ENCODE results near the gene TOM1.
"Not testable (repeated sequence)": the region's sequence is repeated elsewhere in the genome, so short reads cannot be mapped to it uniquely, and the experiment has no call there.

The TOM1 gene

DNA sequence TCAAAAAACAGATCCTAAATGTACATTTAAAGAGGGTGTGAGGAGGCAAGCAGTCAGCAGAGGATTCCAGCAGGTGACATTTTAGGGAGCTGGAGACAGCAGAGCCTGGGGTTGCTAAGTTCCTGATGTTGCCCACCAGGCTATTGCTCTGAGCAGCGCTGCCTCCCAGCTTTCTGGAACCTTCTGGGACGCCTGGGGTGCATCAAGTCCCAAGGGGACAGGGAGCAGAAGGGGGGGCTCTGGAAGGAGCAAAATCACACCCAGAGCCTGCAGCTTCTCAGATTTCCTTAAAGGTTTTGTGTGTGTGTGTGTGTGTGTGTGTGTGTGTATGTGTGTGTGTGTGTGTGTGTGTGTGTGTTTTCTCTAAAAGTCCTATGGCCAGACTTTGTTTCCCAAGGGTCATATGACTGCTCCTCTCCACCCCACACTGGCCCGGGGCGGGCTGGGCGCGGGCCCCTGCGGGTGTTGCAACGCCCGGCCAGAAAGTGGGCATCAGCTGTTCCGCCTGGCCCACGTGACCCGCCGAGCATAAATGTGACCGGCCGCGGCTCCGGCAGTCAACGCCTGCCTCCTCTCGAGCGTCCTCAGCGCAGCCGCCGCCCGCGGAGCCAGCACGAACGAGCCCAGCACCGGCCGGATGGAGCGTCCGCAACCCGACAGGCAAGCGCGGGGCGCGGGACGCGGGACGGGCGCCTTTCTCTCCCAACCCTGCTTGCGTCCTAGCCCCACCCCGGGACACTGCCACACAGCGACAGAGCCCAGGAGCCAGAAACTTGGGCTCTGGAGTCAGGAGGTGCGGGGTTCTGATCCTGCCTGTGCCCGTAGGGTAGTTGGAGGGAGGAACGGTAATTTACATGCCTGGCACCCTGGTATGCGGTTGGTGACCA lies 81.1 kb downstream of the TOM1 start, which contains the start of gene HMOX1:
TSS of gene HMOX1 (plus strand) at position 560 of the 887 bp plus-strand sequence. CDS start at position 638, 78 bp downstream.
- Histone ChIP-seq H2AFZ (ENCODE audit: low read depth, low read length) (peak within 1 kb of the TSS; percentile 29), H3K27me3 (ENCODE audit: insufficient read depth, low read length) (peaks cover 10% of the 10 kb centered on the region), H3K4me1 (ENCODE audit: insufficient read depth, low read length) (peaks cover 30% of the 10 kb centered on the region), H3K4me3 (ENCODE audit: low read length) (peak within 1 kb of the TSS; percentile 48), H3K36me3 (ENCODE audit: insufficient read depth, low read length) (no peaks in the 10 kb centered on the region), H3K9me3 (ENCODE audit: low read length) (no peaks in the 10 kb centered on the region)

- Histone ChIP-seq H3K4me3 (ENCODE audit: low read length) (peak overlapping the region; percentile 48), H2AFZ (ENCODE audit: low read depth, low read length) (no peak overlapping the region), H3K4me1 (ENCODE audit: insufficient read depth, low read length) (peaks cover 28% of the 10 kb centered on the region), H3K36me3 (ENCODE audit: insufficient read depth, low read length) (no peaks in the 10 kb centered on the region), H3K27me3 (ENCODE audit: insufficient read depth, low read length) (peaks cover 10% of the 10 kb centered on the region), H3K9me3 (ENCODE audit: low read length) (no peaks in the 10 kb centered on the region)
Measured at GRCh38 chr22:35381424-35382009, 81.8 kb downstream of the TOM1 start.

DNA sequence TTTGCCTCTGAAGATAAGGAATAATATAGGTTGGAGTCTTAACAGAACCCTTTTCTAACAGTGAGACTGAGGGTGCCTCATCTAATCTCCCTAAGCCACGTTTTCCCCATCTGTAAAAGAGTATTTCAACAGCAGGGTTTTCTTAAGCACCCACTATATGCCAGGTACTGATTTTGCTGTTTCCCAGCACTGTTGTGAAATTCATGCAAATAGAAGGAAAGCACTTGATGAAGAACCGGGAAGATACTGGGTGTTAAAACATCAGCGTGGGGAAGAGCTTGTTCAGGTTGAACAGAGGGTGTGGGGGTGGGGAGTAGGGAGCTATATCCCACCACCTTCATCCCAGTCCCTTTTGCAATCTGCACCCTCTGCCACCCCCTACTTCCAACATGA lies 84.0 kb downstream of the TOM1 start:
- H3K4me3 ChIP-seq (ENCODE audit: low read length), result no peak overlapping the region
- H3K36me3 ChIP-seq (ENCODE audit: insufficient read depth, low read length), result no peaks in the 10 kb centered on the region
- no peaks in the 10 kb centered on the region for H3K9me3 ChIP-seq (ENCODE audit: low read length)
- H2AFZ ChIP-seq (ENCODE audit: low read depth, low read length), result no peak overlapping the region
- H3K4me1 ChIP-seq (ENCODE audit: insufficient read depth, low read length), result peaks cover 12% of the 10 kb centered on the region
- peaks cover 10% of the 10 kb centered on the region for H3K27me3 ChIP-seq (ENCODE audit: insufficient read depth, low read length)

DNA sequence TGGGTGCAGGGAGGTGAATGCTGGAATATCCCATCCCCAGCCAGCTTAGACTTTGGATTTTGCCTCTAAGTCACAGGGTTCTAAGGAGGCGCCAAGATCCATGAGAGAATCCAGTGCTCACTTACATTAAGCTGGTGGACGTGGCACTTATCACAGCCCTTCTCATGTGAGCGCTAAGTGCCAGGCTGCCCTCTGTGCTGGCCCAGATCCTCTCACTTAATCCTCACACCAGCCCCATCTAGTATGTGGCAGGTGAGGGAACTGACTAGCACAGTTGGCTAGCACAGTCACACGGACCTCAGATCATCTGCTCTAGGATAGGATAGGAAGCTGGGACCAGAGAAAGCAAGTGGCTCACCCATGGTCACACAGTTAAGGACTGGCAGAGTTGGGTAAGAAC lies 84.8 kb downstream of the TOM1 start:
- Histone ChIP-seq H3K36me3 (ENCODE audit: insufficient read depth, low read length) (no peaks in the 10 kb centered on the region), H3K4me1 (ENCODE audit: insufficient read depth, low read length) (peaks cover 11% of the 10 kb centered on the region)

GRCh38 chr22:35384975-35385588 lies 85.4 kb downstream of the TOM1 start:
- H3K9me3 ChIP-seq (ENCODE audit: low read length), result no peaks in the 10 kb centered on the region
- no peak overlapping the region for H3K4me3 ChIP-seq (ENCODE audit: low read length)
- H3K36me3 ChIP-seq (ENCODE audit: insufficient read depth, low read length), result no peaks in the 10 kb centered on the region
- H3K27me3 ChIP-seq (ENCODE audit: insufficient read depth, low read length), result peaks cover 10% of the 10 kb centered on the region
- no peak overlapping the region for H2AFZ ChIP-seq (ENCODE audit: low read depth, low read length)
- H3K4me1 ChIP-seq (ENCODE audit: insufficient read depth, low read length), result peaks cover 10% of the 10 kb centered on the region

More for the DNA sequence above, 84.8 kb downstream of the TOM1 start:
- Histone ChIP-seq H2AFZ (ENCODE audit: low read depth, low read length) (no peak overlapping the region), H3K27me3 (ENCODE audit: insufficient read depth, low read length) (peaks cover 10% of the 10 kb centered on the region), H3K4me3 (ENCODE audit: low read length) (no peak overlapping the region), H3K9me3 (ENCODE audit: low read length) (no peaks in the 10 kb centered on the region)

DNA sequence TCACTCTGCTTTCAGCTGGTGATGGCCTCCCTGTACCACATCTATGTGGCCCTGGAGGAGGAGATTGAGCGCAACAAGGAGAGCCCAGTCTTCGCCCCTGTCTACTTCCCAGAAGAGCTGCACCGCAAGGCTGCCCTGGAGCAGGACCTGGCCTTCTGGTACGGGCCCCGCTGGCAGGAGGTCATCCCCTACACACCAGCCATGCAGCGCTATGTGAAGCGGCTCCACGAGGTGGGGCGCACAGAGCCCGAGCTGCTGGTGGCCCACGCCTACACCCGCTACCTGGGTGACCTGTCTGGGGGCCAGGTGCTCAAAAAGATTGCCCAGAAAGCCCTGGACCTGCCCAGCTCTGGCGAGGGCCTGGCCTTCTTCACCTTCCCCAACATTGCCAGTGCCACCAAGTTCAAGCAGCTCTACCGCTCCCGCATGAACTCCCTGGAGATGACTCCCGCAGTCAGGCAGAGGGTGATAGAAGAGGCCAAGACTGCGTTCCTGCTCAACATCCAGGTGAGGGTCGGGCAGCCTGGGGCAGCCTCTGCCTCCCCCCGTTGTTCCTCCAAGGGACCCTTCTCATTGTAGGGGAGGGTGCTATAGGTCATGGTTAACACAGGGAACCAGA lies 87.1 kb downstream of the TOM1 start:
- Histone ChIP-seq H3K4me1 (ENCODE audit: insufficient read depth, low read length) (no peaks in the 10 kb centered on the region), H3K9me3 (ENCODE audit: low read length) (no peaks in the 10 kb centered on the region), H3K4me3 (ENCODE audit: low read length) (no peak overlapping the region), H3K27me3 (ENCODE audit: insufficient read depth, low read length) (peaks cover 4% of the 10 kb centered on the region), H2AFZ (ENCODE audit: low read depth, low read length) (no peak overlapping the region), H3K36me3 (ENCODE audit: insufficient read depth, low read length) (no peaks in the 10 kb centered on the region)

- H3K9me3 ChIP-seq (ENCODE audit: low read length), result no peaks in the 10 kb centered on the region
- no peak overlapping the region for H3K4me3 ChIP-seq (ENCODE audit: low read length)
- no peaks in the 10 kb centered on the region for H3K4me1 ChIP-seq (ENCODE audit: insufficient read depth, low read length)
- H2AFZ ChIP-seq (ENCODE audit: low read depth, low read length), result no peak overlapping the region
- H3K36me3 ChIP-seq (ENCODE audit: insufficient read depth, low read length), result no peaks in the 10 kb centered on the region
- H3K27me3 ChIP-seq (ENCODE audit: insufficient read depth, low read length), result no peaks in the 10 kb centered on the region
Measured at GRCh38 chr22:35390933-35391332, 91.2 kb downstream of the TOM1 start.

DNA sequence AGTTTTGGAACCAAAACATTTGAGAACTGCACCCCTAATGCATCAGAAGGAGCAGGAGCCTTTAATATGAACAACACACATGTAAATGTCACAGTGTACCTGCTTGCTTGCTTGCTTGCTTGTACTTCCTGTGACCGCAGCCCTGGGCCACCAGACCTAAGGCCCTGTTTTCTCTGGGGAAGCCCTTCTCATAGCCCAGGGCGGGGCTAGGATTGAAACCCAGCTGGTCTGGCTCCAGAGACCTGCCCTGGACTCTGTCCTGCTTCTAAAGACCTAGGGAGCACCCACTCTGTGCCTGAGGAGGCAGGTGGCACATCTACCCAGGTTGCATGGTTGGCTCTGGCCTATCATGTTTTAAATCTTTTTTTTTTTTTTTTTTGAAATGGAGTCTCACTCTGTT lies 92.7 kb downstream of the TOM1 start:
- Histone ChIP-seq H3K4me1 (ENCODE audit: insufficient read depth, low read length) (peaks cover 7% of the 10 kb centered on the region), H3K9me3 (ENCODE audit: low read length) (no peaks in the 10 kb centered on the region), H3K36me3 (ENCODE audit: insufficient read depth, low read length) (no peaks in the 10 kb centered on the region), H3K4me3 (ENCODE audit: low read length) (no peak overlapping the region), H3K27me3 (ENCODE audit: insufficient read depth, low read length) (no peaks in the 10 kb centered on the region), H2AFZ (ENCODE audit: low read depth, low read length) (no peak overlapping the region)

DNA sequence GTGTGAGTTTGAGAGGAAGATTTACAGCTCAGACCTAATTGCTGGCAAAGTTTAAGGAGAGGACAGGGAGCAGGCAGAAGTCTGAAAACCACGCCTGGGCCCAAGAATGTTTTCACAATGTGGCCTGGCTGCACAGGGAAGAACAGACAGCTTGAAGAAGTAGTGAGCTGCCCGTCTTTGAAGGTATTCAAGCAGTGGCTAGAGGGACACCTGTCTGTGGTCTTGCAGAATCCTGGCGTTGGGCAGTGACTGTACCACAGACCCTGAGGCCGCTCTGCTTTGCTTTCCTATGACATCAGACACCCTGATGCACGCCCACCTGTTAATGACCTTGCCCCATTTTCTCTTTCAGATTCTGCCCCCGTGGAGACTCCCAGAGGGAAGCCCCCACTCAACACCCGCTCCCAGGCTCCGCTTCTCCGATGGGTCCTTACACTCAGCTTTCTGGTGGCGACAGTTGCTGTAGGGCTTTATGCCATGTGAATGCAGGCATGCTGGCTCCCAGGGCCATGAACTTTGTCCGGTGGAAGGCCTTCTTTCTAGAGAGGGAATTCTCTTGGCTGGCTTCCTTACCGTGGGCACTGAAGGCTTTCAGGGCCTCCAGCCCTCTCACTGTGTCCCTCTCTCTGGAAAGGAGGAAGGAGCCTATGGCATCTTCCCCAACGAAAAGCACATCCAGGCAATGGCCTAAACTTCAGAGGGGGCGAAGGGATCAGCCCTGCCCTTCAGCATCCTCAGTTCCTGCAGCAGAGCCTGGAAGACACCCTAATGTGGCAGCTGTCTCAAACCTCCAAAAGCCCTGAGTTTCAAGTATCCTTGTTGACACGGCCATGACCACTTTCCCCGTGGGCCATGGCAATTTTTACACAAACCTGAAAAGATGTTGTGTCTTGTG lies 93.7 kb downstream of the TOM1 start:
- H3K27me3 ChIP-seq (ENCODE audit: insufficient read depth, low read length), result no peaks in the 10 kb centered on the region
- H3K4me1 ChIP-seq (ENCODE audit: insufficient read depth, low read length), result peaks cover 11% of the 10 kb centered on the region
- H3K4me3 ChIP-seq (ENCODE audit: low read length), result no peak overlapping the region
- no peak overlapping the region for H2AFZ ChIP-seq (ENCODE audit: low read depth, low read length)
- H3K36me3 ChIP-seq (ENCODE audit: insufficient read depth, low read length), result no peaks in the 10 kb centered on the region
- no peaks in the 10 kb centered on the region for H3K9me3 ChIP-seq (ENCODE audit: low read length)

- H3K36me3 ChIP-seq (ENCODE audit: insufficient read depth, low read length), result no peaks in the 10 kb centered on the region
- H3K27me3 ChIP-seq (ENCODE audit: insufficient read depth, low read length), result no peaks in the 10 kb centered on the region
- peaks cover 11% of the 10 kb centered on the region for H3K4me1 ChIP-seq (ENCODE audit: insufficient read depth, low read length)
- H3K9me3 ChIP-seq (ENCODE audit: low read length), result no peaks in the 10 kb centered on the region
- H3K4me3 ChIP-seq (ENCODE audit: low read length), result no peak overlapping the region
- no peak overlapping the region for H2AFZ ChIP-seq (ENCODE audit: low read depth, low read length)
Measured at GRCh38 chr22:35394011-35394312, 94.3 kb downstream of the TOM1 start.

GRCh38 chr22:35394810-35395563 lies 95.3 kb downstream of the TOM1 start:
- Histone ChIP-seq H3K27me3 (ENCODE audit: insufficient read depth, low read length) (no peaks in the 10 kb centered on the region), H3K4me3 (ENCODE audit: low read length) (no peak overlapping the region)

GRCh38 chr22:35396622-35397021 lies 96.9 kb downstream of the TOM1 start:
- not testable (repeated sequence) for H3K36me3 ChIP-seq (ENCODE audit: insufficient read depth, low read length); H3K4me3 ChIP-seq (ENCODE audit: low read length); H3K9me3 ChIP-seq (ENCODE audit: low read length); H3K27me3 ChIP-seq (ENCODE audit: insufficient read depth, low read length)
- Histone ChIP-seq H3K4me1 (ENCODE audit: insufficient read depth, low read length) (peaks cover 24% of the 10 kb centered on the region), H2AFZ (ENCODE audit: low read depth, low read length) (peak overlapping the region; percentile 11)

More at GRCh38 chr22:35394810-35395563, 95.3 kb downstream of the TOM1 start:
- Histone ChIP-seq H2AFZ (ENCODE audit: low read depth, low read length) (no peak overlapping the region), H3K4me1 (ENCODE audit: insufficient read depth, low read length) (peaks cover 16% of the 10 kb centered on the region), H3K9me3 (ENCODE audit: low read length) (no peaks in the 10 kb centered on the region), H3K36me3 (ENCODE audit: insufficient read depth, low read length) (no peaks in the 10 kb centered on the region)
